SU-DHL-6 (cell line): ENCODE data around the gene SPATC1L.

Experiments
- H2AFZ ChIP-seq: fragments of 200-600 bp; sonication (generic); 2 replicates; pipeline ENCODE4 v1.6.1; 2014; ENCODE audit warnings: low read depth, mild to moderate bottlenecking, moderate library complexity, mixed read lengths, antibody characterized with exemption, low read length; ENCODE audit not compliant: severe bottlenecking
- H3F3A ChIP-seq: fragments of 200-600 bp; shearing (Covaris generic); 2 replicates; pipeline ENCODE4 v1.6.0; 2016; ENCODE audit warnings: antibody characterized with exemption, mild to moderate bottlenecking; ENCODE audit not compliant: insufficient read depth
- H3K27ac ChIP-seq: fragments of 200-600 bp; sonication (generic); 2 replicates; pipeline ENCODE4 v1.5.1; 2016; ENCODE audit warnings: low read depth, mild to moderate bottlenecking, low read length, moderate library complexity, mixed read lengths
- H3K27me3 ChIP-seq: fragments of 200-600 bp; sonication (generic), shearing (Covaris generic); 2 replicates; pipeline ENCODE4 v1.6.0; 2014; ENCODE audit warnings: mild to moderate bottlenecking, low read length
- H3K36me3 ChIP-seq: fragments of 200-600 bp; sonication (generic); 2 replicates; pipeline ENCODE4 v1.6.1; 2014; ENCODE audit warnings: mild to moderate bottlenecking, low read length, mixed read lengths
- H3K4me2 ChIP-seq: fragments of 300-600, 200-600 bp; shearing (Covaris generic), sonication (generic); 2 replicates; pipeline ENCODE4 v1.6.0; 2014; ENCODE audit warnings: low read length, low read depth, mild to moderate bottlenecking; ENCODE audit not compliant: poor library complexity, severe bottlenecking
- H3K4me3 ChIP-seq: fragments of 200-600 bp; sonication (generic); 2 replicates; pipeline ENCODE4 v1.5.1; 2014; ENCODE audit warnings: antibody characterized with exemption, low read length, mild to moderate bottlenecking, mixed read lengths; ENCODE audit not compliant: insufficient read depth, poor library complexity, severe bottlenecking
- H3K79me2 ChIP-seq: fragments of 200-600 bp; sonication (generic); 2 replicates; pipeline ENCODE4 v1.6.1; 2014; ENCODE audit warnings: mild to moderate bottlenecking, low read length, moderate library complexity; ENCODE audit not compliant: insufficient read depth
- H3K9ac ChIP-seq: fragments of 200-600 bp; sonication (generic); 2 replicates; pipeline ENCODE4 v1.7.0; 2014; ENCODE audit warnings: mild to moderate bottlenecking, low read length
- H3K9me2 ChIP-seq: fragments of 200-600 bp; sonication (generic); replicated peaks from 2 replicates; pipeline ENCODE4 v1.6.1; 2014; ENCODE audit warnings: low read length; ENCODE audit not compliant: insufficient read depth
- H3K9me3 ChIP-seq: fragments of 200-600 bp; sonication (generic); 2 replicates; pipeline ENCODE4 v1.6.1; 2014; ENCODE audit warnings: low read length, mixed read lengths; ENCODE audit not compliant: insufficient read depth
- H4K20me1 ChIP-seq: fragments of 200-600 bp; sonication (generic); 2 replicates; pipeline ENCODE4 v1.6.1; 2014; ENCODE audit warnings: low read depth, mild to moderate bottlenecking, antibody characterized with exemption, low read length, moderate library complexity, mixed read lengths
- EZH2phosphoT487 ChIP-seq: fragments of 200-600 bp; sonication (generic), shearing (Covaris generic); conservative IDR thresholded peaks from 2 replicates; pipeline ENCODE4 v1.6.1; 2018; ENCODE audit warnings: mild to moderate bottlenecking, antibody characterized with exemption, low read length, moderate library complexity, mixed read lengths
- TF ChIP-seq, protein P1 (sequence below): fragments of 200-600 bp; sonication (generic); IDR thresholded peaks from one replicate; pipeline ENCODE4 v1.5.1; 2017; ENCODE audit warnings: antibody characterized with exemption, mild to moderate bottlenecking, low read length, moderate library complexity; ENCODE audit not compliant: insufficient read depth, poor library complexity, severe bottlenecking

Gene SPATC1L

GRCh38 chr21:46139686-46140085 is 44.6 kb downstream of the SPATC1L start:
- Histone ChIP-seq H4K20me1 (no peaks in the 10 kb centered on the region), H3K4me3 (no peak overlapping the region), H2AFZ (no peak overlapping the region), H3K27me3 (no peaks in the 10 kb centered on the region), H3K36me3 (no peaks in the 10 kb centered on the region), H3K9me3 (no peaks in the 10 kb centered on the region), H3K9ac (no peak overlapping the region), H3K9me2 (no peaks in the 10 kb centered on the region), H3K27ac (no peak overlapping the region), H3F3A (0 out of 2 replicates have a peak, but pooled peaks cover 3% of the 10 kb centered on the region), H3K79me2 (no peaks in the 10 kb centered on the region), H3K4me2 (no peak overlapping the region)
- TF ChIP-seq EZH2phosphoT487: no peak
- TF ChIP-seq, protein P1, sequence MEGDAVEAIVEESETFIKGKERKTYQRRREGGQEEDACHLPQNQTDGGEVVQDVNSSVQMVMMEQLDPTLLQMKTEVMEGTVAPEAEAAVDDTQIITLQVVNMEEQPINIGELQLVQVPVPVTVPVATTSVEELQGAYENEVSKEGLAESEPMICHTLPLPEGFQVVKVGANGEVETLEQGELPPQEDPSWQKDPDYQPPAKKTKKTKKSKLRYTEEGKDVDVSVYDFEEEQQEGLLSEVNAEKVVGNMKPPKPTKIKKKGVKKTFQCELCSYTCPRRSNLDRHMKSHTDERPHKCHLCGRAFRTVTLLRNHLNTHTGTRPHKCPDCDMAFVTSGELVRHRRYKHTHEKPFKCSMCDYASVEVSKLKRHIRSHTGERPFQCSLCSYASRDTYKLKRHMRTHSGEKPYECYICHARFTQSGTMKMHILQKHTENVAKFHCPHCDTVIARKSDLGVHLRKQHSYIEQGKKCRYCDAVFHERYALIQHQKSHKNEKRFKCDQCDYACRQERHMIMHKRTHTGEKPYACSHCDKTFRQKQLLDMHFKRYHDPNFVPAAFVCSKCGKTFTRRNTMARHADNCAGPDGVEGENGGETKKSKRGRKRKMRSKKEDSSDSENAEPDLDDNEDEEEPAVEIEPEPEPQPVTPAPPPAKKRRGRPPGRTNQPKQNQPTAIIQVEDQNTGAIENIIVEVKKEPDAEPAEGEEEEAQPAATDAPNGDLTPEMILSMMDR: no peak

GRCh38 chr21:46138383-46138970 is 45.8 kb downstream of the SPATC1L start:
- H3K9ac ChIP-seq: no peak overlapping the region

GRCh38 chr21:46137908-46138307 is 46.4 kb downstream of the SPATC1L start:
- H2AFZ ChIP-seq: no peak overlapping the region
- H3K36me3 ChIP-seq: no peaks in the 10 kb centered on the region
- no peaks in the 10 kb centered on the region for H3K9me3 ChIP-seq
- no peaks in the 10 kb centered on the region for H3K27me3 ChIP-seq
- H4K20me1 ChIP-seq: no peaks in the 10 kb centered on the region
- H3K9ac ChIP-seq: no peak overlapping the region
- no peaks in the 10 kb centered on the region for H3K9me2 ChIP-seq
- H3K4me3 ChIP-seq: no peak overlapping the region
- no peak for TF ChIP-seq EZH2phosphoT487
- TF ChIP-seq, protein P1: no peak
- no peak overlapping the region for H3K4me2 ChIP-seq
- H3K79me2 ChIP-seq: no peaks in the 10 kb centered on the region
- no peak overlapping the region for H3K27ac ChIP-seq
- no peaks in the 10 kb centered on the region for H3F3A ChIP-seq

More at GRCh38 chr21:46138383-46138970, 45.8 kb downstream of the SPATC1L start:
- Histone ChIP-seq H3K36me3 (no peaks in the 10 kb centered on the region), H3K27me3 (no peaks in the 10 kb centered on the region), H3K9me2 (no peaks in the 10 kb centered on the region), H3K9me3 (no peaks in the 10 kb centered on the region), H2AFZ (no peak overlapping the region), H4K20me1 (no peaks in the 10 kb centered on the region), H3F3A (no peaks in the 10 kb centered on the region), H3K4me2 (no peak overlapping the region), H3K27ac (no peak overlapping the region), H3K4me3 (no peak overlapping the region), H3K79me2 (no peaks in the 10 kb centered on the region)
- TF ChIP-seq, protein P1: no peak
- no peak for TF ChIP-seq EZH2phosphoT487
